NCI-H226 (cell line): ENCODE data around the gene B4GALT1.

Experiments used
- DNase-seq: peaks from one replicate; pipeline ENCODE4 v3.0.0-alpha.2; 2015

The B4GALT1 gene, protein sequence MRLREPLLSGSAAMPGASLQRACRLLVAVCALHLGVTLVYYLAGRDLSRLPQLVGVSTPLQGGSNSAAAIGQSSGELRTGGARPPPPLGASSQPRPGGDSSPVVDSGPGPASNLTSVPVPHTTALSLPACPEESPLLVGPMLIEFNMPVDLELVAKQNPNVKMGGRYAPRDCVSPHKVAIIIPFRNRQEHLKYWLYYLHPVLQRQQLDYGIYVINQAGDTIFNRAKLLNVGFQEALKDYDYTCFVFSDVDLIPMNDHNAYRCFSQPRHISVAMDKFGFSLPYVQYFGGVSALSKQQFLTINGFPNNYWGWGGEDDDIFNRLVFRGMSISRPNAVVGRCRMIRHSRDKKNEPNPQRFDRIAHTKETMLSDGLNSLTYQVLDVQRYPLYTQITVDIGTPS

DNA sequence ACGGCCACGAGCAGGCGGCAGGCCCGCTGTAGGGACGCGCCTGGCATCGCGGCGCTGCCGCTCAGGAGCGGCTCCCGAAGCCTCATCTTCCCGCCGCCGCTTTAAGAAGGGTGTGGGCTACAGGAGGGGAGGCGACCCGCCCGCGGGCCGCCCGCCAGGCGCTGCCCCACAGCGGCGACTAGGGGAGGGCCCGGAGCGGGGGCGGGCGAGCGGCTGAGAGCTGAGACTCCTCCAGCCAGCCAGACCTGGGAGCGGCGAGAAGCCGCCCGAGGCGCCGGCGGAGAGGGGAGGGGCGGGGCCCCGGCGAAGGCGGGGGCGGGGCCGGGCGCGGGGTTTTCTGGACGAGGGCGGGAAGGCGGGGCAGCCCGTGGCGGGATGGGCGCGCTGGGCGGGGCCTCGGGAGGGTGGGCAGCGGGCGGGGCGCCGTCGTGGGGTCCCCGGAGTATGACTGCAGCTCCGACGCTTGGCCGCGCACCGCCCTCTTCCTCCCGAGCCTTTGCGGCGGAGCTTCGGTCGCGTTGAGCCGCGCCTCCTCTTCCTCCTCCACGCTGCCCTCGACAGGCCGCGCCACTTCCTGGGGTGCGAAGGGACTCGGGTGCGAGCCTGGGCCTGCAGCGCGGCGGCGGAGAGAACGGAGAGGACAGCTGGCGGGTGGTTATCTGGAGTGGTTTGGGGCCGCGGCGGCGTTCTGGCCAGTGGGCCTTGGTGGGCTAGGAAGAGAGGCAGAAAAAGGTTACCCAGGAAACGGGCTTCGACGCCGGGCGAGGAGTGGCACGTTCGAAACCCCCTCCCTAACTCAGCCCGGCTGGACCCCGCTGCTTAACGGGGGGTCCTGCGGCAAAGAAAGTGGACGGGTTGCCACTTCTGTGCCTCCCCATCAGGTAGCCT lies at the start of gene B4GALT1:
Gene B4GALT1 (minus strand): TSS at position 253 of the 888 bp plus-strand sequence. CDS start 167 bp downstream, at position 86.
- DNase-seq = peak; percentile 77

DNA sequence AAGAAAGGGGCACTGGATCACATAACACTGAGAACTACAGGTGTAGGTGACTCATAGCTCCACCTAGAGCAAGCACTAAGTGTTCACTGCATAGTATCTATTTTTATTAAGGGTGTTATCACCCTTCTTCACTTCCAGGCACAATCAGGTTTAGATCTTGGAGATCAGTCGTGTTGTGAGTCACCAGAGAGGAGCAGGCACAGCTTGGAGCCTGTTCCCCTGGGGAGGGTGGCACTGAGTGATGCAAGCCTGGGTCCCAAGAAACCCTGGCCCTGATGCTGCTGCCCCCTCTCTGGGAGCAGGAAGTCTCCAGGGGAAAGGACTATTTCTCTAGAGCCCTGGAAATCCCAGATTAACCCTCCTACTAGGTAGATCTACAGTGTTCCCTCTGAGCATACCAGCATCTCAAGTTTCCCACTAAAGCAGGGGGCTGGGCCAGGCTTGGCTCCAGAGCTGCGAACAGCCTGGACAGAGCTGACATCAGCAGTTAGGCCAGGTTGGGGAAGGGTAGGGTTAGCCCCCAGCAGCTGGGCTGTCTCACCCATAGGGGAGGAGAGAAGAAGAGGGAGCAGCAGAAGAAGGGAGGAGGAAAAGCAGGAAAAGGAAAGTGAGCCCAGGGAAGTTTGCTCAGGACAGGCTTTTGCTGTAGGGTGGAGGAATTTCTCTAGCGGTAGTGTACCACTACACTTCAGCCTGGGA lies 44.7 kb upstream of the B4GALT1 start:
- DNase-seq = no peak

DNA sequence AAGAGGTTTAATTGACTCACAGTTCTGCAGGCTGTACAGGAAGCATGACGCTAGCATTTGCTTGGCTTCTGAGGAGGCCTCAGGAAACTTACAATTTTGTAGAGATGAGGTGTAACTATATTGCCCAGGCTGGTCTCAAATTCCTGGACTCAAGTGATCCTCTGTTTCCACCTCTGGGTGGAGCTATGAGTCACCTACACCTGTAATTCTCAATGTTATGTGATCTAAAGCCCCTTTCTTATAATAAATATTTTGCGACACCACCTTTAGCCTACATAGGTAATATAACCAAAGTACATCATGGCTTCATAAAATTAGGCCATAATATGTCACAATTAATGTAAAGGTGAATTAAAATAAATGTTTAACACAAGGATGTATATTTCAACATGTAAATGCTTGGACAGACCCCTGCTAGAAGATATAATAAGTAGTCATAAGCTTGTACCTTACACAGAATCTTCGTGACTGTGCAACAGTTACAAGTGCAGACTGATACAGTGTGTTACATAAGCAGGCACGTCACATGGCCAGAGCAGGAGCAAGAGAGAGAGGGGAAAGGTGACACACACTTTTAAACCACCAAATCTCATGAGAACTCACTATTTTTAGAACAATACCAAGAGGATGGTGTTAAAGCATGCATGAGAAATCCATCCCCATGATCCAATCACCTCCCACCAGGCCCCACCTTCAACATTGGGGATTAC lies 43.0 kb upstream of the B4GALT1 start:
- no peak for DNase-seq

DNA sequence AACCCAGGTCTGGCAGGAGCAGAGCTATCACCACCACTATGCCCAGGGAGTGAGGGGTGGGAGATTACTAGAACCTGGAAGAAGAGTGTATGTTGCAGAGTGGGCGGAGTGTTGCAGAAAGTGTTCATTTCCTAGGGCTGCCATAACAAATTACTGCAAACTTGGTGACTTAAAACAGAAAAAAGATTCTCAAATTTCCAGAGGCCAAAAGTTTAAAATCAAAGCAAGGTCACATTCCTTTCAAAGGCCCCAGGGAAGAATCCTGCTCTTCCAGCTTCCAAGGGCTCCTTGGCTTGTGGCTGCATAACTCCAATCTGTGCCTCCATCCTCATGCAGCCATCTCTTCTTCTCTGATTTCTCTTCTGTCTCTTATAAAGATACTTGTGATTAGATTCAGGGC lies 42.3 kb upstream of the B4GALT1 start:
- no peak for DNase-seq

DNA sequence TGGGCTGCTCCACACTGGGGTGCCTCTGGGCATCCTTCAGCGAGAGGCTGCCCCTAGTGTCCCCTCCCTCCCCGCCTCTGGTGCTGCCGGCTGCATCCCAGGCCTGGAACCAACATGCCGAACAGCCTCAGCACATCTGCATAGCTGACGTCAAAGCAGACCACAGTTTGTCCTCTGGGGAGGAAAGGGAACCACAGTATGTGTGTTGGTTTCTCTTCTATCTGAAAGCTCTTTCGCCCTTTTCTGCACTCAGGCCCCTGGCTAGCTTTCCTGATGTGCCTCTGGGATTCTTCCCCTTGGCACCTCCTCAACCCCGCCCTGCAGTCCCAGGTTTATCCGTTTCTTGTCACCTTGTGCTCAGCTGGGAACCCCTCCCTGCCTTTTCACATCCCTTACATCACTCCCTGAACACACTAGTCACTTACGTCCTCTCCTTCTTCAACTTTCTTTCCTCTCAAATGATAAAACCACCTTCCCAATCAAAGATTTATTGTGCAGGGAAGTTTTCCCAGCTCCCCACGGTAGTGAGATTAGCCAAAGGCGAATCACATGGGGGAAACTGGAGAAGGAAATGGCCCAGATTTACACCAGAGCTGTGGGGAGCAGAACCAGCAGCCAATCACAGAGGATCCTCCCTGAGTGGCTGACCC lies 35.5 kb upstream of the B4GALT1 start:
- no peak for DNase-seq

DNA sequence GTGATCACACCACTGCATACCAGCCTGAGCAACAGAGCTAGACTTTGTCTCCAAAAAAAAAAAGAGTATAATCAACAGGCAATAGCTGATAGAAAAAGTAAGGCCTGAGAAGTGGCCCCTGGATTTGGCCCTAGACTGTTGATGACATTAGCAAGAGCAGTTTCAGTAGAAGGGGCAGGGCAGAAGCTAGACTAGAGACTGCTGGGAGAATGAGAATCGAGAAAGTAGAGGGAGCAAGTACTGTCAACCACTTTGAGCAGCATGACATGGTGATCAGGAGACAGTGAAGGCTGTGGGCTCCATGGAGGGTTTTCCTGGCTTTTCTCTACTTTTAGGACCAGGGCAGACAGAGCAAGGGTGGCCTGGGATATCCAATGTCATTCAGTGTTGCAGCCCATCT lies 34.9 kb upstream of the B4GALT1 start:
- no peak for DNase-seq

DNA sequence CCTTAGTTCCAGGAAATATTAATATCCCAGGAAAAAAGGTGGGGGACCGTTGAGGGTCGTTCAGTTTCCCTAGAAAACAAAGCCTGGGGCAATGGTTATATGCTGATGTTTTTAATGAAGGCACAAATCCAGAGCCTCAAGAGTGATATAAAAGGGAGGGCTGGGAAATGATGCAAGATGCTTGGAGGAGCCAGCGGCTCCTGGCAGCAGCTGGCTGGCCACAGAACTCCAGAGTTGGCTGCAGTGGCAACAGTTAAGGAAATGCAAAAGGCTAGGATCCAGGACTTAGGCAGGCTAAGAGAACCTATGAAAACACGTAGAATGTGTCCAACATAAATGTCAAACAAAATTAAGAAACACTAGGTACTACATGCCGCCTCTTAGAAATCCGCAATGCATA lies 31.0 kb upstream of the B4GALT1 start:
- peak; percentile 16 for DNase-seq

DNA sequence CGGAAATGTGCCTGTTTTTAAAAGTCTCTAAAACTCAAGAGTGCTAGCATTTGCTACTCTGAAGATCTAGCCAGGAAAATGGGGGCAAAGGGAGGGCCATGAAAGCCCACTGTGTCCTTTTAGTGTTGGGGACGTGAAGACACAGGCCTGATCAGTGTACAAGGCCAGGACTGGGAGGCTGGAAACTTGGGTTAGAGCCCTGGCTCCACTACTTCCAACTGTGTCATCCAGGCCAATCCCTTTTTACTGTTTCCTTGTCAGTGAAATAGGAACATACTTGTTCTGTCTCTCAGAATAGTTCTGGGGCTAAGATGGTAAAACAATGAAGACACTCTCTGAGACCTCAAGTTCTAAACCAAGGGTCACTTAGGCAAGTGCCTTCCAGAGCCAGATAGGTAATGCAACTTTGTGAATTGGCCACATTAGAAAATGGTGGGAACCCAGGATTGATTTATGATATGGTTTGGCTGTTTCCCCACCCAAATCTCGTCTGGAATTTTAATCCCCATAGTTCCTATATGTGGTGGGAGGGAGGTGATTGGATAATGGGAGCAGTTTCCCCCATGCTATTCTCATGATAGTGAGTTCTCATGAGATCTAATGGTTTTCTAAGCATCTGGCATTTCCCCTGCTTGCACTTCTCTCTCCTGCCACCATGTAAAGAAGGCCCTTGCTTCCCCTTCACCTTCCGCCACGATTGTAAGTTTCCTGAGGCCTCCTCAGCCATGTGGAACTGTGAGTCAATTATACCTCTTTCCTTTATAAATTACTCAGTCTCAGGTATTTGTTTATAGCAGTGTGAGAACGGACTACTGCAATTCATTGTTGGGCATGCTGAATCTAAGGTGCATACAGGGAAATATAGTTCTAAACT lies 30.4 kb upstream of the B4GALT1 start:
- no peak for DNase-seq

DNA sequence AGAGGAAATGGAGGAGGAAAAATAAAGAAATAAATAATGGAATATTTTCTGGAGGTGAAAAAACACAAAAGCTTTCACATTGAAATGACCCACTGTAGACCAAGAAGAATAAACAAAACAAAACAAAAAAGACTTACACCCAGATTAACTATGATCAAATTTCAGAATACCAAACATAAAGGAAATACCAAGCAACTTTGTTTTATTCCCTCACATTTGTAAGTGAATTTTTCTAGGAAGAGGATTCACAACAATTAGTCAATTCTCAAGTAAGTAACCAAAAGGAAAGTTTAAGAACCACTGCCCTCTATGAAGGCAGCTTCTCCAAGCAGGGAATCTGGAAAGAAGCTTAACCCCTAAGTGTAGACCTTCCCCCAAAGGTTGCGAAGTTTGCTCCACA lies 29.6 kb upstream of the B4GALT1 start:
- no peak for DNase-seq

DNA sequence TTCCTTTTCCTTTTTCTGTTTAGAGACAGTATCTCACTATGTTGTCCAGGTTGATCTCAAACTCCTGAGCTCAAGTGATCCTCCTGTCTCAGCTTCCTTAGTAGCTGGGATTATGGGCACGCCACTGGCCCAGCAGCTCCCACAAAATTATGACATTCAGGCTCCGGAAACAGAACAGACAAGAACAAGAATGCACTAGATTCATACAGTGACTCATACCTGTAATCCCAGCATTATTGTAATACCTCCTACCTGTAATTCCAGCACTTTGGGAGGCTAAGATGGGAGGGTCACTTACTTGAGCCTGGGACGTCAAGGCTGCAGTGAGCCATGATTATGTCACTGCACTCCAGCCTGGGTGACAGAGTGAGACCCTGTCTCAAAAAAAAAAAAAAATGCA lies 26.7 kb upstream of the B4GALT1 start:
- DNase-seq = no peak

DNA sequence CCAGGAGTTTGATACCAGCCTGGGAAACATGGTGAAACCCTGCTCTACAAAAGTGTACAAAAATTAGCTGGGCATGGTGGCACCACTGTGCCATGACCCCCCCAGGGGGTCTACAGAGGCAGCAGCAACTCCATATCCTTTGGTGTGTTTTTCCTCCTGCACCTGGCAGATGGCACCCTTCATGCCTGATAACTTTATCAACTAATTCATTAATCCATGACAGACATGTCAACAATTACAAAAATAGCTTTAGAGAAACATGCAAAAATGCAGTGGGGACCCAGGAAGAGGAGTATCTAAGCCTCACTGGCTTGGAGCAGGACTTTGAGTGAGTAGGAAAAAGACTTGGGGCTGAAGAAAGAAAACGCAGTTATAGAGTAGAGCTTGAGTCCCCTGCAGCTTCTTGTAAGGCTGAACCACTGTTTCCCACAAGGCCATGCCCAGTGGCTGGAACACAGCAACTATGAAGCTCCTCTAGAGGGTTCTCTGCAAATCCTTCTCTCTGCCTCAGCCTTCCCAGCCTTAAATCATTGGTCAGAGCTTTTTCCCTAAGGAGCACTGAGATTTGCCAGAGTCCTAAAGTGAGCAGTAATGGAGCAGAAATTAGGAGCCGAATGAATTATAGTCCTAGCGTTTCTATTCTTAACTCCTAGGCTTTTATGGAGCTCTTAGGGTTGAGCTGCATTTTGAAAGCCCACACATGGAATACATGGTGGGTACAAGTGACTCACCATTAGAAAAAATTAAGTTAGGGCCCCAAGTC lies 25.5 kb upstream of the B4GALT1 start:
- DNase-seq = no peak

DNA sequence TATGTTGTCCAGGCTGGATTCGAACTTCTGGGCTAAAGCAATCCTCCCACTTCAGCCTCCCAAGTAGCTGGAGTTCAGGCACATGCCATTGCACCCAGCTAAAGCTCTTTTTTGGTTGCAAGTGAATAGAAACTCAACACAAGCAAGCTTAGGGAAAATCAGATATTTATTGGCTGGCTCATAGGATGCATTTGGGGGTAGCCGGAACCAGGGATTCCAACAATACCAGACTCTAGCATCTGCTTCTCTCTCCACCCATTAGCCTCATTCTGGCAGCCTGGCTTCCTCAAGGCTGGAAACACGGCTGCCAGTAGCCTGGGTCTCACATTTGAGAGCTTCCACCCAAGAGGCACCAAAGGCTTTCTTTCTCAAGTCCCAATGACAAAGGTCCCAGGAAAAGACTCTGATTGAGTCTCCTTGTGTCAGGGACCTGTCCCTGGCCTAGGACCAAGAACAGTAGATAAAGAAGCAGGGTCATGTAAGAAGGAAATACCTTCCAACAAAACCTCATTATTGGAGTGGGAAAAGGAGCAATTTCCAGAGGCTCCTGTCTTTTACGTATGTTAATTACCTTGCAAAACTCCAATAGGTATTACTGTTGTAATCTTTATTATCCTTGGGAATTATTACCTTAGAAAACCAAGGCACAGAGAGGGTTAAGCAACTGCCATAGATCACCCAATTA lies 23.0 kb upstream of the B4GALT1 start:
- DNase-seq = no peak

DNA sequence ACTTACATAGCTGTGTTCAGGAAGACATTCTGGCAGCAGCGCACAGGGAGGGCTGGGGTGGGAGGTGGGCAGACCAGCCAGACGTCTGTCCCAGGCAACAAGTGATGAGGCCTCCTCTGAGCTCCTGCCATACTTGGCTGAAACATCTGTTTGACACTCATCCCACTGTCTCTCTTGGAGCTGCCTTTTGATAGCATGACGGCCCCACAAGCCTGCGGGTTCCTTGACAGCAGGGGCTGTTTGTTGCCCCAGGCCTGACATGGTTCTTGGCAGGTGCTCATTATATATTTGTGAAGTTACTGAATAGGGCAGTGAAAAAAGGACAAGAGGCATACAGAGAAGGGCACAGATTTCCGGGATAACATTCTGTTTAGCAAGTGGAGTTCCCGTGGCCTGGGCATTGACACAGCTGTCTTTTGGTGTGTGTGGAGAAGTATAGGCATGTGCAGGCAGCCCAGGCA lies 22.2 kb upstream of the B4GALT1 start:
- no peak for DNase-seq

DNA sequence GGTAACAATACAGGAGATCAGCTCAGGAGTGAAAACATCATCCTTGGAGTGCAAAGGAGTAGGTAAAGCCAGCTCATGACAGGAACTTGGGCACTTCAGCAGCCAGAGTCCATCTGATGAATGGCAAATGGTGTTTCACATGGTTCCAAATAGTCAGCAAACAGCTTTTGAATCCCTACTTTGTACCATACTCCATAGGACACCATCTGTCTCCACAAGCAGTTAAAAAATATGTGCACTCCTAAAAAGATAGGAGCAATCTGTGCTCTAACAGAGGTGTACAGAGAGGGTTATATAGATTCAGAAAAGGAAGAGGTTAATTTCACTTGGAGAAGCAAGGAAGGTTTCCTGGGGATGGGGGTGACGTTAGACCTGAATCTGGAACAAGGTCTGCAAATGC lies 21.6 kb upstream of the B4GALT1 start:
- DNase-seq = no peak

DNA sequence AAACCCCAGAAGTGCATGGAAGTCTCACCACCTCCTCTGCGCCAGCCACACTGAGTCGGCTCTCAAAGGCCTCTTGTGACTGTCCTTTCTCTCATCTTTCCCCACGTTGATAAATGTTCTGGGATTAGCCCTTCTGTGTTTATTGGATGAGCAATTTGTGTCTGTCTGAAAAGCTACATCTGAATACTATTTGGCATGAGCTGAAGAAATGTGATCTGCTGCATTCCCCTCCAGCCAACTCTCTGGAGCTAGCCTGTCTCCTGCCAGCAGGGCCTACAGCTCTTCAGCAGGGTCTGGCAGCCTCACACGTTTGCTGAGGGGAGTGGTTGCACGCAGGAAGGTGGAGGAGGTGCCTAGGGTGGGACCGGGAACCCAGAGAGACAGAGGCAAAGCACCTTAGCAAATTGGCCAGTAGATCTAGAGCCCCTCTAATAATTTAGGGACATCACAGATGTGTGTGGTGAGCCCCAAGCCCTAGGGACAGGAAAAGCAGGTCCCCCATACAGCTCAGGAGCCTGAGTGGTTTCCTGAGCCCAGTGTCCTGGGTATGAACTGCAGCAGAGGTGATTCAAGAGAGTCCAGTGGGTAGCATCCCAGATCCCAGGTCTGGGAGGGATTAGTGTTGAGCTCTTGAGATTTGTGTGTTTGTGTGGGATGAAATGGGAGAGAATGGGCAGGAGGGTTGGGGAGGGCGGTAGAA lies 20.5 kb upstream of the B4GALT1 start:
- DNase-seq = no peak

DNA sequence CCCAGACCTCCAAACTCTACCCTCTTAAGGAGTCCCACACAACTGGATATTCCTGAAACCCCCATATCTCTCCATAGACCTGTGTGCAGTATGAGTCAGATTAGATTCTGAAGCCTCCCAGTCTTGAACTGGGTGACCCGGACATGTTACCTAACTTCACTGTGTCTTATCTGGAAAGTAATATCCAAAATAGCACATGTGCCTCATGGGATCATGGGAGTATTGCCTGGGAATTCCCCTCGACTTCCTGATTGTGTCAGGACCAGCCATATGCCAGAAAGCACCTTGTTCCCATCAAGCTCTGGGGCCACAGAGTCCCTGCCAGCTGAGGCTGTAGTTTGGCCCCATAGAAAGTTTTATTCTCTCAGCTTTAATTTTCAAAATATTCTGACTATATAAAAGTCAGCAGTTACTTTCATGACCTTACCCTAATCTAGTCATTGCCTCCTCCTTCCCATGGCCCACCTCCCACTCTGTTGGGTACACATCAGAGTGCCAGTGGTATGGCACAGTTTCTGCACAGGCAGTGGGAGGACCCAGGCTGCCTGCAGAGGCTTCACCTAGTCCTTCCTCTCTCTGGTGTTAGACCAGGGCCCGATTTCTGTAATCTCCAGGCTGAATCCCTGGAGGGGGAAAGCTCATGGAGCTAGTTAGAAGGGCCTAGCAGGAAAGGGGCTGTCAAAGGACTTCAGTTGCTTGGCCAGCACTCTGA lies 19.5 kb upstream of the B4GALT1 start:
- peak; percentile 80 for DNase-seq

DNA sequence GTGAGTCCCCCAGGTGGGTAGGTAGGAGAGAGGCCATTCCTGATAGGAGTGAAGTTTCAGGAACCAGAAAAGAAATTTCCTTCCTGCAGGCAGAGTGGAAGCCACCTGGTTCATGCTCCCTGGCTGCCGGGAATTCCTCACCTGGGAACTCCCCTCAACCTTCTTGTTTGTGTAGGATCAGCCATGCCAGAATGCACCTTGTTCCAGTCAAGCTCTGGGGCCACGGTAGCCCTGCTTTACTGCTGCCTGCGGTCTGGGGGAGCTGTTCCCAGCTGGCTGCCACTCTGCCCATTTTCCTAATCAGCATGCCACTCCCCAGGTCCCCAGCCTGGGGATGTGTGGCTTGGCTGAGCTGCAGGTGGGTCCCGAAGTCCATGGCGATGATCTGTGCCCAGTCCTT lies 18.7 kb upstream of the B4GALT1 start:
- DNase-seq = no peak

DNA sequence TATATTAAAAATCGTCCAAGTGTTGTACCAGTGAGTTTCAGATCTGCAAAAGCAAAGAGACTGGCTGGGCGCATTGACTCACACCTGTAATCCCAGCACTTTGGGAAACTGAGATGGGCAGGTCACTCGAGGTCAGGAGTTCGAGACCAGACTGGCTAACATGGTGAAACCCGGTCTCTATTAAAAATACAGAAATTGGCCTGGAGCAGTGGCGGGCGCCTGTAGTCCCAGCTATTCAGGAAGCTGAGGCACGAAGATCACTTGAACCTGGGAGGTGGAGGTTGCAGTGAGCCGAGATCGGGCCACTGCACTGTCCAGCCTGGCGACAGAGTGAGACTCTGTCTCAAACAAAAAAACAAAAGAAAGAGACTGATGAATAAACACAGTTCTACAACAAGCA lies 18.3 kb upstream of the B4GALT1 start:
- no peak for DNase-seq
